Keratinocyte (primary cell): ENCODE results near the gene DOCK11. TPM values are rescaled to one million over a fixed set of nuclear protein-coding genes. Genes with fewer than 3 reads are reported as not detected.

Experiments used
- DNase-seq: peaks from one replicate; pipeline ENCODE4 v3.0.0-alpha.2; 2011; ENCODE audit warnings: low read depth, missing footprints, low spot score
- FAIRE-seq: peaks from 2 replicates; lab custom pipeline; 2011; peaks lifted over from hg19 to GRCh38; lab: Jason Lieb, UNC
- H2AFZ ChIP-seq: 2 replicates; pipeline ENCODE4 v1.6.0; 2012; ENCODE audit warnings: low read length, control low read depth, inconsistent platforms; ENCODE audit not compliant: control insufficient read depth
- H3K27ac ChIP-seq: 2 replicates; pipeline ENCODE4 v1.5.1; 2011; ENCODE audit warnings: low read length; ENCODE audit not compliant: control insufficient read depth, insufficient read depth
- H3K27me3 ChIP-seq: 3 replicates; pipeline ENCODE4 v1.6.0; 2011; ENCODE audit warnings: low read length; ENCODE audit not compliant: control insufficient read depth, insufficient read depth; ENCODE audit errors: extremely low read depth
- H3K36me3 ChIP-seq, 2 experiments: 2 replicates in 1 of 2; 3 replicates in 1 of 2; pipeline ENCODE4 v1.5.1; 2011; ENCODE audit warnings: low read length in 2 of 2, mild to moderate bottlenecking in 1 of 2; ENCODE audit not compliant: control insufficient read depth in 2 of 2, insufficient read depth in 2 of 2; ENCODE audit errors: extremely low read depth in 1 of 2
- H3K4me1 ChIP-seq: 3 replicates; pipeline ENCODE4 v1.5.1; 2011; ENCODE audit warnings: low read length; ENCODE audit not compliant: control insufficient read depth, insufficient read depth; ENCODE audit errors: extremely low read depth
- H3K4me2 ChIP-seq: 3 replicates; pipeline ENCODE4 v1.6.0; 2011; ENCODE audit warnings: low read depth, low read length; ENCODE audit not compliant: control insufficient read depth, insufficient read depth; ENCODE audit errors: extremely low read depth
- H3K4me3 ChIP-seq, 3 experiments: fragments of 200-600 bp in 1 of 3; sonication (generic) in 1 of 3; 2 replicates in 2 of 3; 3 replicates in 1 of 3; pipeline ENCODE4 v1.5.1; 2011 to 2016; ENCODE audit warnings: low read length in 3 of 3, mild to moderate bottlenecking in 3 of 3, control low read depth in 2 of 3, inconsistent platforms in 1 of 3, low read depth in 1 of 3, mixed read lengths in 1 of 3, mixed run types in 1 of 3, moderate library complexity in 1 of 3; ENCODE audit not compliant: control insufficient read depth in 2 of 3, insufficient read depth in 2 of 3; ENCODE audit errors: extremely low read depth in 1 of 3
- H3K79me2 ChIP-seq: 2 replicates; pipeline ENCODE4 v1.6.0; 2012; ENCODE audit warnings: low read length; ENCODE audit not compliant: control insufficient read depth, insufficient read depth
- H3K9ac ChIP-seq: 3 replicates; pipeline ENCODE4 v1.6.0; 2011; ENCODE audit warnings: low read length; ENCODE audit not compliant: control insufficient read depth, insufficient read depth; ENCODE audit errors: extremely low read depth
- H3K9me1 ChIP-seq: 3 replicates; pipeline ENCODE4 v1.6.0; 2011; ENCODE audit warnings: low read length; ENCODE audit not compliant: control insufficient read depth, insufficient read depth; ENCODE audit errors: extremely low read depth
- H3K9me3 ChIP-seq: 2 replicates; pipeline ENCODE4 v1.5.1; 2012; ENCODE audit warnings: low read depth, low read length; ENCODE audit not compliant: control insufficient read depth
- H4K20me1 ChIP-seq: 3 replicates; pipeline ENCODE4 v1.6.0; 2011; ENCODE audit warnings: low read length; ENCODE audit not compliant: control insufficient read depth, insufficient read depth; ENCODE audit errors: extremely low read depth
- CTCF ChIP-seq, 3 experiments: IDR thresholded peaks in 1 of 3; conservative IDR thresholded peaks in 1 of 3; optimal IDR thresholded peaks in 1 of 3; 2 replicates in 2 of 3; 3 replicates in 1 of 3; pipeline versions ENCODE3 to v1.5.1; 2011; ENCODE audit warnings: low read length in 3 of 3, mild to moderate bottlenecking in 3 of 3, moderate library complexity in 2 of 3, control low read depth in 1 of 3, inconsistent platforms in 1 of 3; ENCODE audit not compliant: insufficient read depth in 2 of 3; ENCODE audit errors: extremely low read depth in 1 of 3
- EZH2 ChIP-seq: IDR thresholded peaks from one replicate; pipeline ENCODE4 v1.6.1; 2012; ENCODE audit warnings: inconsistent platforms, mild to moderate bottlenecking, low read length, moderate library complexity
- dilution Hi-C: fragments of 300-500 bp; cut with MboI; formaldehyde crosslinking; loops from one replicate; pipeline ENCODE4 v1.7.0; 2020; ENCODE audit warnings: low sequenced_read_pairs; ENCODE audit not compliant: extremely low pct_ligation_motif_present
- polyA plus RNA-seq, 5 experiments: library from polyadenylated mRNA; depleted of rRNA in 3 of 5; stranded (reverse) in 3 of 5; stranded (forward) in 1 of 5; unstranded in 1 of 5; fragments of >200 nt; gene quantifications; 1 replicate in 1 of 5; 2 replicates in 3 of 5; 3 replicates in 1 of 5; pipeline versions ENCODE4 v1.2.1 to v1.2.3, GENCODE V29; 2011 to 2012; ENCODE audit warnings: missing spikeins in 2 of 5, low read depth in 1 of 5, low replicate concordance in 1 of 5

Gene DOCK11
- polyA plus RNA-seq, 1 donor (not counting 4 experiments of a cell fraction or from before 2014, with no cell fraction given): 4.6 TPM

GRCh38 chrX:118688935-118689334 lies 193.3 kb downstream of the DOCK11 start:
- no peaks in the 10 kb centered on the region for H3K9me3 ChIP-seq
- TF ChIP-seq CTCF (optimal IDR thresholded peaks at IDR 0.05 in 1 of 3, IDR thresholded peaks at IDR 0.05 in 1 of 3, conservative IDR thresholded peaks at IDR 0.05 in 1 of 3; ENCODE audit: extremely low read depth in 1 of 3, insufficient read depth in 2 of 3, low read length in 3 of 3) (no peak), EZH2 (no peak)
- H3K79me2 ChIP-seq: no peaks in the 10 kb centered on the region
- dilution Hi-C loops: no loop called here
- no peak overlapping the region for H3K27ac ChIP-seq
- no peaks in the 10 kb centered on the region for H3K9me1 ChIP-seq
- no peaks in the 10 kb centered on the region for H3K27me3 ChIP-seq
- no peak overlapping the region for H3K4me3 ChIP-seq
- H3K9ac ChIP-seq: no peak overlapping the region
- no peak overlapping the region for H3K4me2 ChIP-seq
- H4K20me1 ChIP-seq: no peaks in the 10 kb centered on the region
- no peak for DNase-seq
- H3K36me3 ChIP-seq: no peaks in the 10 kb centered on the region
- no peak for FAIRE-seq
- H3K4me1 ChIP-seq: no peaks in the 10 kb centered on the region
- H2AFZ ChIP-seq: no peak overlapping the region

- Histone ChIP-seq H3K4me3 (no peak overlapping the region), H3K9me3 (no peaks in the 10 kb centered on the region), H3K4me2 (no peak overlapping the region), H3K9me1 (no peaks in the 10 kb centered on the region), H3K4me1 (peaks cover 8% of the 10 kb centered on the region), H4K20me1 (no peaks in the 10 kb centered on the region), H3K27me3 (no peaks in the 10 kb centered on the region), H3K79me2 (no peaks in the 10 kb centered on the region), H3K27ac (no peak overlapping the region), H3K9ac (no peak overlapping the region), H2AFZ (no peak overlapping the region), H3K36me3 (no peaks in the 10 kb centered on the region)
- FAIRE-seq (no peak), DNase-seq (no peak)
- no peak for TF ChIP-seq EZH2
- TF ChIP-seq CTCF (optimal IDR thresholded peaks at IDR 0.05 in 1 of 3, IDR thresholded peaks at IDR 0.05 in 1 of 3, conservative IDR thresholded peaks at IDR 0.05 in 1 of 3; ENCODE audit: extremely low read depth in 1 of 3, insufficient read depth in 2 of 3, low read length in 3 of 3): no peak
- dilution Hi-C loops: no loop called here
Observed at GRCh38 chrX:118693843-118694242, 198.2 kb downstream of the DOCK11 start.
